GM12878 (cell line): ENCODE measurements around the gene CWF19L1.

Experiments
- EP300 ChIP-seq, 2 experiments: fragments of 150-350 bp in 1 of 2; IDR thresholded peaks; 2 replicates each; pipeline ENCODE4 v1.6.1; 2011 to 2012; ENCODE audit warnings: low read depth in 2 of 2, low read length in 2 of 2, borderline replicate concordance in 1 of 2, improper control_type of control experiment in 1 of 2, inconsistent platforms in 1 of 2; ENCODE audit not compliant: control insufficient read depth in 1 of 2
- JUND ChIP-seq: IDR thresholded peaks from 2 replicates; pipeline ENCODE4 v1.6.1; 2012; ENCODE audit warnings: low read depth, mild to moderate bottlenecking, low read length, improper control_type of control experiment, moderate library complexity

- no peak for TF ChIP-seq JUND
- no peak for TF ChIP-seq EP300 (IDR thresholded peaks at IDR 0.05; ENCODE audit: borderline replicate concordance in 1 of 2, control insufficient read depth in 1 of 2, low read depth in 2 of 2, low read length in 2 of 2)
These were observed 18.6 kb downstream of the CWF19L1 start for GRCh38 chr10:100248820-100249219.
